HG03097 (cell line): ENCODE measurements around the gene HOXB3.

ENCODE experiments used
- ATAC-seq: cut with Tn5 transposase; IDR thresholded peaks from one replicate; pipeline ENCODE4 v1.9.1; 2021; ENCODE audit not compliant: unreplicated experiment, low FRiP score

The HOXB3 gene

DNA sequence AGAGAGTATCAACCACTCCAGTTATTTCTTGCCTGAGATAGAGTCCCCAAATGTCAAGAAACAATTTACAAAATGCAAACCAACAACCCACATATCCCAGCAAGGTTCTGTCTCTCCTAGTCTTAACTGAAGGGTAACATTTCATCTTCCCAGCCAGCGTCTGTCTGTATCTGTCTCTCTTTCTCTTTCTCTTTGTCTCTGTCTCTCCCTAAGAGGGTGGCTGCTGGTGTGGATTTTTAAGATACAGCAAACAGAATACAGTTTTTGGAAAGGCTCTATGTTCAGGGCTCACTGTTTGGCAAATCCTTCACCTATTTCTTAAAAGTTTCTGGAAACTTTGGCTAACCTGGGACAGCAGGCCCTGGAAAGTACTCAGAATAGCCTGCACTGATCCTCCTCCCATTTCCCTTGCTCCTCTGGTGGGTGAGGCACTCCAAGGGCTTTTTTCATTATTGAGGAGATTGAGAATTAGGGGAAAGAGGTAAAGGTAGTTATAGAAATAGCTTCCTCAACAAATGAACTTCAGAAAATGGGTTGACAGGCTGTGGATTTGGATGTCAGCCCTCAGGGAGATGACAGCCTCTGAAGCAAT, 18.1 kb downstream of the HOXB3 start:
- ATAC-seq: no peak

DNA sequence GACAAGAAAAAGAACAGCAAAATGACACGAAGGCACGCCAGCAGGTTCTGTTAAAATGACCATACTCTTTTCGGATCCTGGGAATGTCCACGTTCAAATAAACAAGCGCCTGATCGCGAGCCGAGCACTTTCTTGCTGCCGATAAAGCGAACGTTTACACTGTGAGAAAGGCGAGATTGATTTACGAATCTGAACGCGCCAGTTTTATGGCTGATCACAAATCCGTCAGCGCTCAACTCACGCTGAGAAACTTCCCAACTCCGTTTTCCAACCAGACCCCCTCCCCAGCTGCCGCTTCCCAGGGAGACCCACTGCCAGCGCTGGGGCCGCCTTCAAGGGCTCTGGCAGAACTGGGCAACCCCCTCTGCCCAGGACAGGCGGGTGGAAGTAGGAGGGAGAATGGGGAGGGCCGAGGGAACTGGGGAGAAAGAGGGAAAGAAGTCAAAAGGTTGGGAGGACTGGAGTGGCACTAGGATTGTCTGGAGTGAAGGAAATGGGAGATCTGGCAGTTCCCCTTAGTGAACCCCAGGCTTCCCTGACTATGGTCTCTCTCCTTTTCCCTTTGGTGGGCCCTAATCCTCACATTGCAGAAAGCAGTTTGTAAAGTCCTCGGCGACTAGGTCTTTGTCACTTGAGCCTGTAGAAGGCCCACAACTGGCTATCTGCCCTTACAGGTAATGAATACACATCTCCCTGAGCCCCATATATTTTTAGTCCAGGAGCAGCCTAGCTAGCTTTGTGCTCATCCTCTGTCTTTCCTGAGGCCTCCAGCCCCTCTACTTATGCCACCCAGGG, 18.8 kb downstream of the HOXB3 start:
- no peak for ATAC-seq

DNA sequence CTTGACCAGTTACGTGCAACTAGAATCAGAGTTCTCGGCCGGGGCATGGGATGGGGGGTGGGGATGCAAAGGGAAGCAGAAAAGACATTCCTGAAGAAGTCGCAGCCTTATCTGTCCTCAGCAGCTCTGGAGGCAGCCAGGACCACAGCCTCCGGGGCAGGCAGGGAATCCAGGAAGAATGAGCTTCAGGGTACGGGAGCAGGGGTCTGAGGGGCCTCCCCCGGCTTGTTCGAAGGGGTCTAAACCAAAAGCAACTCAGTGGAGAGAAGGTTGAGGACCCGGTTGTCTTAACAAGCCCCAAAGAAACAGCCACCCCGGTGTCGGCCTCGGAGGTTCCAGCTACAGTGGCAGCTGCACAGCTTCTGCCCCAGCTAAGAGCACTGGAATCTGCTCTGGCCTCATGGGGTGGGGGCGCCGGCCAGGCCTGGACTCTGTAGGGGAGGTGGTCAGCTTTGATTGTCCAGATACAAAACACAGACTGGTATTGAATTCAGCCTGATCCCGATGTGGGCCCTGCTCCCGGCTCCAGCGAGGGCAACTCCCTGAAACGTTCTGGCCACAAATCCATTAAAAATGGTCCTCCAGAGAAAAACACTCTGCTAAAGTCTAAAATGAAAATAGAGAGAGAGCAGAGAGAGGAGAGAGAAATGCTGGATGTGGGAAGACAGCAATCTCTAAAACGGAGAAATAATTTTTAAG, 19.6 kb downstream of the HOXB3 start:
- no peak for ATAC-seq

DNA sequence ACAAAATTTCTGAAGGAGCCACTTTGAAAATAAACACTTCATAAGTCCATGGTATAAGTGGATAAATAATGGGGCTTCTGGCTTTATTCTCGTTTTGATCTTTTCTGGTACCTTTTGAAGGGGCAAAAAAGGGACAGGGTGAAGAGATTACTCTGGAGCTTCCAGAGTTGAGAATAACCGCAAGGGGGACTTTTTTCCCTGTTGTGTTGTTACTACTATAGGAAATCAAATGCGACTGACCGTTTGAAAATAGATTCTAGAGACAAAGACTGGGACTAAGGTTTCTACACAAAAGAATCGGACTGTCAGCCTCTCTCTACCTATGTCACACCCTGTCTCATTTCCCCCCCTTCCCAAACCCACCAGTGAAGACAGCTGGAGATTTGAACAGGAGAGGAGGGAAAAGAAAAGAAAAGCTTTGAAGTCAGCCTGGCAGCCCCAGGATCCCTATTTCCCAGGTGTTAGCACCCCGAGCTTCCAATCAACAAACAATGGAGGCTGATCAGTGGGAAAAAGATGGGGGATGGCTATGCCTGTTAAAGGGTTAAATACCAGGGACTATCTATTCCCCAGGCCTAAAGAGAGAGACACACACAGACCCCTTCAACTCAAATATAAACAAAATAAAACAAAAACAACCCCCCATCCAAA, 20.2 kb downstream of the HOXB3 start:
- ATAC-seq: no peak

DNA sequence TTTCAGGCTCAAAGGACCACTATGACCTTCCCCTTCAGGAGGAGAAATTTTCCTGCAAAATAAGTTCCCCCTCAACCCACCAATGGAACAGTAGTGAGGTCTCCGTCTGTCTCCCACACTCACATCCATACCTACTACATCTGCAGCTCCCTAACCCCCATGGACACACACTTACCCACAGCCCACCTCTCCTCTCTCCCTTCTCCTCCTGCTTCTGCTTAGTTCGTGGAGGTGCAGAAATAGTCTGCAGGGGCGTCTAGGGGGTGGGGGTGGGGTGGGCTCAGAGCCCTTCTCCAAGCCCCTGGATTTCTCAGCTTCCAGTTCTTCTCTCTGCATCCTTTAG, 20.8 kb downstream of the HOXB3 start:
- ATAC-seq: no peak

DNA sequence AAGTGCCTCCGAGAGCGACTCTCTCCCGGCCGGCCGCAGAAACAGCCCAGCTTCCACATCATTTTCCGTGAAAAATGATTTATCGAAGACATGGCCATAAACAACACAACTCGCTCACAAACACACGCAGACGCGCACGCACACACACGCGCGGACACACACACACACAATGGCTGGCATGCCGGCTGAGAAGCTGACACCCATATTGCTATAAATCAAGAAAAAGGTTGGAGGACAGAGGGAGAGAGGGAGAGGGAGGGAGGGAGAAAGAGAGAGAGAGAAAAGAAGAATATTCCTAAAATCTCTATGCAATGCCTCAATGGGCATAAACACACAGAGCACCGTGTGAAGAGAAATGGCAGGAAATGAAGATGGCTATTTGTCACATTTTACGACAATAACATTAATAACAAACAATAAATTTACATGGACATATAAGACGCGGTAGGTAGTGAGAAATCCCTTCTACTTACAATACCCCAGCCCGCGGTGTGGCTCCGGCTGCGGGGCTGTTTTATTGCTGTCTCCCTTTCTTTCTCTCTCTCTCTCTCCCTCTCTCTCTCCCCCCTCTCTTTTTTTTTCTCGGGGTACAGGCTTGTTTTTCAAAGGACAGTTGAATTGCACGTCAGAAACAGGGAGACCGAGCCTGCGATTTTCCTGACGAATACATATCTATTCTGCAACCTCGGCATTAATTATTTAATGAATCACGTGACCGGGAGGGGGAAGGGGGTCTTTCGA, 21.4 kb downstream of the HOXB3 start:
- no peak for ATAC-seq

DNA sequence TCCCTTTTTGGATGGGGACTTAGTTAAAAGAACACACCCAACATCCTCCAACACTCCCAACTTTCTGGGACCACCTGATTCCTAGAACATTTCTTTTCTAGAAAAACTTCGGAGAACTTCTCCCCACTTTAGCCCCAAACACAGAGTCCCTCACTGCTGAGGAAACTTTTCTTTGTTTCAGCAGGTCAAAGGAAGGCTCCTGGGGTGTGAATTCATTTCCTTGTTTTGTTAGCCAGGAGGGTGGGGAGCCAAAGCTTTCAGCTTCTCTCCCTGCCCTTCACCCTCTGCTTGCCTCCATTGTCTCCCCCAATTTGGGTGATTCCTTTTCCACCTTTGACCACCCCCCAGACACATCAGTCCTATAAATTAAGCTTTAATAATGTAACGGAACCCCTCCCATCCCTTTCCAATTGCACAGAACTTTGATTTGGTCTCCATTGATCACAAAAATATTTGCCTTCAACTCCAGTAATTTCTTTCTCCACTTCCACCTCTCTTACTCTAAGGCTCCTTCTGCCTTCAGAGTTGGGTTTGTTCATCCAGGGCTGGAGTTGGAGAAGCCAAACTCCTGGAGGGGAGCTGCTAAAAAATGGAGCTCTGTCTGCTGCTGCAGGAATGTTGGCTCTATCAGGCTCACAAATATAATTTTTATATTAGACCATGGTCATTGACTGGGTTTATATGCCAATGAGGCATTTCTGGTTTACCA, 22.2 kb downstream of the HOXB3 start:
- no peak for ATAC-seq

DNA sequence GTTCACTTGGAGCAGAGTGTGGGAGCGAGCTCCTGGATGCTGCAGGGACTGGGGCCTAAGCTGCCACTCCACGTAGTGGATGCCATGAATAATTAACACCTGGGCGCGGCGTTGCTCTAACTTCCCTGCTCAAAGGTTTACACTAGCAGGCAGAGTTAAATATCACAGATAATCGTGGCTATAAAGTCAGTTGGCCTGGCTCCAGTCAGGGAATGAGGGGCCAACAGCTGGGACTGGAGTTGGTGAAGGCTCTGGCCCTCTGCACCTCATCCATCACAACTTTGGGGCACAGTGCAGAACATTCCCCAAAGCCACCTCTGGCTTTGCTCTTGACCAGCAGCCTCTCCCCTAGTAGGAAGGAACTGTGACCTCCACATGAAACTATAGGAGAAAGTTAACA, 22.8 kb downstream of the HOXB3 start:
- ATAC-seq: no peak

DNA sequence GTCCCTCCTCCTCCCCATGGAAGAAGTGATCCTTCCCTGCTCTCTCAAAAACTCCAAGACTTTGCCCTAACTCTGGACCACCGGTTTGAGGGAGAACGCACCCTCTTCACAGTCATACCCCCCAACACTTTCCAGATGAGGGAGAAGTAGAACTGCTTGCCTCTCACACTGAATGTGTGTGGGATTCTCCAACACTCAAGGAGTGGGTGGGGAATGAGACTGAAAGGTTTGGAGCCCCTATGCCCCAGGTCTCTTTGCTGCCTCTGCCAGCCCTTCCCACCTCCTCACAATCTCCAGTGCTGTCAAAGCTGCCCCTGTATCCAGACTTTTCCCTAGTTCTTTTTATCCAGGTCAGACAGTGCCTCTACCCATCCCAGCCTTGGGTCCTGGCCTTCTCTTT, 23.3 kb downstream of the HOXB3 start:
- no peak for ATAC-seq

DNA sequence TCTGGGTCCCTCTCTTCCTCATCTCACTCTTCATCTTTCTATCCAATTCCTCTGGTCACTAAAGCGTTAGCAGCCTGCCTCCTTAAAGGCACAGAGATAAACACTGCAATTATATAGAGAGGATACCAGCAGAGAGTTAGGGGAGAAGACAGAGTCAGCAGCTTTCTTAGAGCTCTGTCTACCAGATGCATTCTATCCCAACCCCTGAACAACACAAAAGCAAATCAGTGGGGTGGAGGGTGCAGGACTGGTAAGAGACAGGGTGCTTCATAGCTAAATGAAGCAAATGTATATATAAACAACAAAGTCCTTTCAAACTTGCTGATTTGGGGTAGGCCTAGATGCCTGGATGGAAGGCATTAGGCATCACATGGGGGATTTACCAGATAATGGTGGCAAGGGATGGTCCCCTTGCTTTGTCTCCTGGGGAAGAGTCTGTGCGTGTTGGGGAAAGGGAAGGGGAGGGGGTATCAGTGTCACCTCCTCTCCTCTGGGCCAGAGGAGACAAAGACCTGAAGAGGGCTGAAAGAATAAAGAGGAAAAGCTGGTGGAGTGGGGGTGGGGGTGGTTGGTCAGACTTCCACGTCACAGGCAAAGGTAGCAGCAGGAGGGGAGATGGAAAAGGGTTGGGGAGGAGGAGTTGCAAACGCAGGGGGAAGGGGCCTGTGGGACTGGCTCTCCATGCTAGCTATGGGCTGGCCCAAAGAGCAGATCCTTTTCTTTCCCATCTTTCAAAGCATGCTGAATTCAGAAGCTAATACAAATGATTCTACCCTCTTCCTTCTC, 23.9 kb downstream of the HOXB3 start:
- no peak for ATAC-seq

DNA sequence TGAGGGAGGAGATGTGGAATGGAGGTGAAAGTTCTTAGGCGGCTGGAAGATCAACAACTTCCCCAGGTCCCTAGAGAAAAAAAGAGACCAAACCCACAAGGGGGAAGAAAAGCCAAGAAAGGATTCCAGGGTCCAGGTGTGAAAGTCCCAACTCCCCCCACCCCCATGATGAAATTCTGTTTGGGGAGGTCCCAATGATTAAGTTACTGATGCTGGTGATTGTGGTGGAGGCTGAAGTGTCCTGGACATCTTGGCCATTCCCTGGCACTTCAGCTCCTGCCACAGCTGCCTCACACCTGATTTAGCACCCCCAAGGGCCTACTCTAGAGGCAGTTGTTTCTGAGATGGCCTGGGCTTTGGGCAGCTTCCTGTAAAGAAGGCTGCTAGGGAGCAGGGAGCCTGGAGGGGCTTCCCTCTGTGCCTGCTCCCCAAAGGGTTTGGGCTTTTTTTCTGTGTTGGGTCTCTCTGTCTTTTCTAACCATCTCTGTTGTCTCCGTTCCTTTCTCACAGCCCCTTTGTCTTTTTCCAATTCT, 25.0 kb downstream of the HOXB3 start:
- no peak for ATAC-seq

DNA sequence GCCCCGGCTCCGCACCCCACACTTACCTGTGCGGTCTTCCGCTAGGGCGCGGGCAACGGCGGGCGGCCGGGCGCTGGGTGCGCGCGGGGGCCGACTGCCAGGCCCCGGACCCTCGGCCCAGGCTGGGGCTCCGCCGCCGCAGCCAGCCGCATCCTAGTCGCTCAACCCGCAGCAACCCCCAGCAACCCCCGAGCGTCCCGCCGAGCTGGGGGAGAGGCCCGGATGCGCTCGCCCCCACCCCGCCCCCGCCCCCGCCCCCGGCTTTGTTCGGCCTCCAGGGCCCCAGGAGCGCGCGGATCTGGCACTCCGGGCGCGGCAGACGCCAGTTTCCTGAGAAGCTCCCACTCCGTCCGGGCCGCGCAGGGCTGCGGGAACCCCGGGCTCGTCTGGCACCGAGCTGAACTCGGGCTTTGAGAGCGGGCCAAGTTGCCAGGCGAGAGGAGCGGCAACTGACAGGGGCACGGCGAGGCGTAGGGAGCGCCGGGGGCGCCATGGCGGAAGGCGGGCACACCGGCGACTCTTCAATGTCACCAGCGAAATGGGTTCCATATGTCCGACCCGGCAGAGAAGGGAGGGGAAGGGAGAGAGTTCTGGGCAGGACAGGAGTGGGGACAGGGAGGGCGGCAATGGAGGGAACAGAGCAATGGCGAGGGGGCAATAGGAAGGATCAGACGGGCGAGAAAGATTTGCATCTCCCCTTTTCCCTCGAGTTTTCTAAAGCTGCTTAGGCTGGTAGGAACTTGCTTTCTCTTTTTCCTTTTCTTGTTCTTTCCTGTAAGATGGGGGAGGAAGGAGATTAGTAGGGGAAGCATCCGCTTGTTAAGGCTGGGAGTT, 25.6 kb downstream of the HOXB3 start:
- ATAC-seq: no peak

DNA sequence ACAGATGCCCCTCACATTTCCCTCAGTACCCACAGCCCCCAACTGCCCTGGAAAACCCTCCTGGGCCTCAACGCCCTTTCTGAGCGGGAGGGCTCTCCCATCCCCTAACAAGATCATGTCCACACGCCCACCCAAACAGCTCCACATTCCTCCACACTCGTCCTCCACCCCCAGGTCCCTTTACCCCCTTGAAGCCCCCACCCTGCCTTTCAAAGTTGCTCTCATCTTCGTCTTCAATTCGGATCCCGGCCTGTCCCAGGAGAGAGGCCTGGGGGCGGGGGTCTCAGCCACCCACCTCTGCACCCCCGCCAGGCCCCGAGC, 26.2 kb downstream of the HOXB3 start:
- ATAC-seq: no peak

DNA sequence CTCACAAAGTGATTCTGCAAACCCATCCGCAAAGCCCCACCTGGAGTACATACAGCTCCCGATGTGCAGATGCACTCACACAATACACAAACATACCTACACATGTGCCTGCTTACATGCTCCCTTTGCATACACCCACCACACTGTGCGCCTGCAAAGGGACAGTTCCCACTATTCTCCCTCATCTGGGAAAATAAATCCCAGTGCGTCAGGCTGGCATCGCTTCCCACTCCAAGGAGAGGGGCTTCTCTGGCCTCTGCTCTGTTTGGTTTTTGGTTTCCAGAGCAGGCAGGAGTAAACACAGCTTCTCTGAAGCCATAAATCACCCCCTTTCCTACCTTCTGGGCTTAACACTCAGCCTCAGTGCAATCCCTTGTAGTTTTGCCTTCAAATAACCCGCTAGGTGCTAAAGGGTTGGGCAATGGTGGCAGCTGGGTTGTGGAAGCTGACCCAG, 26.6 kb downstream of the HOXB3 start:
- no peak for ATAC-seq

DNA sequence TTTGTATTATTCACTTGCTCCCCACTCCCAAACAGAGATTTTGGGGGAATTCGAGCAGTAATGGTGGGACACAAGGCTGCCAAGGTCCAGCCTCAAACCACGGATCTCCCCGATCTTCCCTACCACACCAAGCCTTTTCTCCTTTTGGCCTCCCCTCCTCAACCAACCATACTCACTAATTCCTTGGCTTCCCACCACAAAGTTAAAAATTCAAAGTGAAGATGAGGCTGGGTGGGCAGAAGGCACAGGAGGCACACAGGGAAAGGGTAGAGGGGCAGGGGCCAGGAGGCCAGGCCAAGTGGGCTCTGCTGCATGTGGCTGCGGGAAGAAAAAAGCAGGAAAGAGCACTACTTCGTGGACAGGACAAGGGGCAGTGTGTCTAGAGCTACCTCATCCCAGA, 27.1 kb downstream of the HOXB3 start:
- no peak for ATAC-seq

DNA sequence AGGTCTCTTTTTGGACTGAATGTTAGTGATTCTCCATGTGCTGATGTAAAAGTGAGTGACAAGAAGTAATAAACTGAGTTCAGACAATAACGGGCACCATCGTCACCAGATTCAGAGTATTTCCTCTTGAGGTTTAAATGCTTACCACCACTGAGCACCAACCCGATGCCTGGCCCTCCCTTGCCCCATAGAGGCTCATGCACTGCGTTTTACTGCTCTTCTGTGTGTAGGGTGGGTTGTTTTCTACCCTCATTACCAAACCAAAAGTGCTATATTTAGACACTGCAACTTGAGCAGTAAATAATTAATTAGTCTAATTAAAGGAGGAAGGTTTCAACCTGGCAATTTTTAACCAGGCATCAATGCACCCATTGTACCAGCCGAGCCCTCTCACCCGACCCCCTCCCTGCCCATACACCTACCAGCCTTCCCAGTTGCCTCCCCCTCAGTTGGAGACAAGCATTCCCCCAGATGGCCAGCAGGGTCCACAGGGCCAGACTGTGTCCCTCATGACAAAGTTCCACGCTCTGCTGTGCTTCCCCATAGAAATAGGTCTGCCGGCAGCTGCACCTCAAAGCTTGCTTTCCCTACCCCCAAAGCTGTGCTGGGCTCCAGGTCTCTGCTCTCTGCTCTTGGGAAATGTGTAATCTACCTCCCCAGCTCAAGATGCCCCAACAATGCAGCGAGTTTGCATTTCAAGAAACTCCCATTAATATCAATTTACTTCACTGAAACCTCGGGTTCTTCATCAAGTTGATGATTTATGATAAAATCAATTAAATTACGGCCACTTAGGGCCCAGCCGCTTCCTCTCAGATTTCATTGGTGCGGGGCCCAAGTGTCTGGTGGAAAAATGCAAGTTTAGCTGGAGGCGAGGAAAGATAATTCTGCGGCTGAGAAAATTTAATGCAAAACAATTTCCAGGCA, 27.9 kb downstream of the HOXB3 start:
- ATAC-seq: peak; percentile 74
